ENCODE measurements around the gene DBNDD1.

DNA sequence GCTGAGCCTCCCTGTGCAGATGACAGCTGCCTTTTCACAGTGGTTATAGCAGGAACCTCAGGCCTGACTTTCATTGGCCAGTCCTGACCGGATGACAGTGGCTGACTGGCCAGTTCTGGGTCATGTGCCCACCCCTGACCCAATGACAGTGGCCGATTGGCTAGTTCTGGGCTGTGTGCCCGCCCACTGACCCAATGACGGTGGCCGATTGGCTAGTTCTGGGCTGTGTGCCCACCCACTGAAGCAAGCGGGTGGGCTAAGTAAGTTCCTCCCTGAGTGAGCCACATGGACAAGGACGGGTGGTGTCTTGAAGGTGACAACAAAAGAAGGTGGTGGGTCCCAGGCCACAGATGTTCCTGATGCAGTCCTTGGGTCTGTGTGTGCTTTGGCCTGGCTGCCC lies 61.2 kb downstream of the DBNDD1 start:
- TF ChIP-seq, protein P1, sequence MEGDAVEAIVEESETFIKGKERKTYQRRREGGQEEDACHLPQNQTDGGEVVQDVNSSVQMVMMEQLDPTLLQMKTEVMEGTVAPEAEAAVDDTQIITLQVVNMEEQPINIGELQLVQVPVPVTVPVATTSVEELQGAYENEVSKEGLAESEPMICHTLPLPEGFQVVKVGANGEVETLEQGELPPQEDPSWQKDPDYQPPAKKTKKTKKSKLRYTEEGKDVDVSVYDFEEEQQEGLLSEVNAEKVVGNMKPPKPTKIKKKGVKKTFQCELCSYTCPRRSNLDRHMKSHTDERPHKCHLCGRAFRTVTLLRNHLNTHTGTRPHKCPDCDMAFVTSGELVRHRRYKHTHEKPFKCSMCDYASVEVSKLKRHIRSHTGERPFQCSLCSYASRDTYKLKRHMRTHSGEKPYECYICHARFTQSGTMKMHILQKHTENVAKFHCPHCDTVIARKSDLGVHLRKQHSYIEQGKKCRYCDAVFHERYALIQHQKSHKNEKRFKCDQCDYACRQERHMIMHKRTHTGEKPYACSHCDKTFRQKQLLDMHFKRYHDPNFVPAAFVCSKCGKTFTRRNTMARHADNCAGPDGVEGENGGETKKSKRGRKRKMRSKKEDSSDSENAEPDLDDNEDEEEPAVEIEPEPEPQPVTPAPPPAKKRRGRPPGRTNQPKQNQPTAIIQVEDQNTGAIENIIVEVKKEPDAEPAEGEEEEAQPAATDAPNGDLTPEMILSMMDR (IDR thresholded peaks at IDR 0.05), result no peak
- no peak for TF ChIP-seq ZFX (IDR thresholded peaks at IDR 0.05; ENCODE audit: borderline replicate concordance)

All from 22Rv1 (cell line).